BLaER1 treated with 17β-estradiol and CSF1 and Interleukin-3, amounts not matched to agents 10 nM and 100 nM (cell line): ENCODE measurements around the gene CD46.
"Not testable (repeated sequence)": the region's sequence is repeated elsewhere in the genome, so short reads cannot be mapped to it uniquely, and the experiment has no call there.

Experiments used
- H3K27ac ChIP-seq, 11 experiments: shearing (Covaris generic); formaldehyde crosslinking; 2 replicates each; pipeline ENCODE4 v1.8.1; 2022
- H3K27me3 ChIP-seq, 11 experiments: shearing (Covaris generic); formaldehyde crosslinking; 2 replicates each; pipeline ENCODE4 v1.8.1; 2022
- H3K36me3 ChIP-seq, 11 experiments: shearing (Covaris generic); formaldehyde crosslinking; 2 replicates each; pipeline ENCODE4 v1.8.1; 2022
- H3K4me1 ChIP-seq, 10 experiments: shearing (Covaris generic); formaldehyde crosslinking; 2 replicates each; pipeline ENCODE4 v1.8.1; 2022
- H3K4me2 ChIP-seq, 11 experiments: shearing (Covaris generic); formaldehyde crosslinking; 2 replicates each; pipeline ENCODE4 v1.8.1; 2022
- H3K4me3 ChIP-seq, 10 experiments: shearing (Covaris generic); formaldehyde crosslinking; 2 replicates each; pipeline ENCODE4 v1.8.1; 2022
- H3K9ac ChIP-seq, 11 experiments: shearing (Covaris generic); formaldehyde crosslinking; 2 replicates each; pipeline ENCODE4 v1.8.1; 2022
- H3K9me3 ChIP-seq, 11 experiments: shearing (Covaris generic); formaldehyde crosslinking; replicated peaks in 1 of 11; 2 replicates each; pipeline ENCODE4 v1.8.1; 2022
- H4K20me1 ChIP-seq, 11 experiments: shearing (Covaris generic); formaldehyde crosslinking; 2 replicates each; pipeline ENCODE4 v1.8.1; 2022
- Cebpa-rat ChIP-seq, 11 experiments: shearing (Covaris generic); IDR thresholded peaks; 2 replicates each; pipeline ENCODE4 v1.8.1; 2022

CD46 gene

DNA sequence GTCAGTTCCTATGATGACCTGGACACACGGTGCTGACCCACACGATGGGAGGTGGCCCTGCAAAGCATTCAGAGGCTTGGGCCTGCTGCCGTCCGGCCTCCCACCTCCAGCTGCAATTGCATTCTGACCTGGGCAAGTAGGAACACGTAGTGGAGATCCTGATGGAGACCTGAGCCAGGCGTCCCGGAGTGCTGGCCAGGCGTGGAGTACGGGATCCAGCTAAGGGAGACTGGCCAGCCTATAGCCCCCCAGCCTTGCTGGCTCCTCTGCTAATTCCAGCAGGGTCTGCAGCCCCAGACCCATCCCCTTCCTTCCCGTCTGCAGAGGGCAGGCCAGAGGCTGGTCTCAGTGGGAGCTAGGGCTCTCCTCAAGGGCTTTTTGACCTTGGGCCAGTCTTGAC, 11.2 kb downstream of the CD46 start:
- Histone ChIP-seq H3K9ac (no peak overlapping the region), H3K4me1 (no peaks in the 10 kb centered on the region), H3K4me3 (no peak overlapping the region), H3K27me3 (no peaks in the 10 kb centered on the region), H3K27ac (no peak overlapping the region), H3K36me3 (peaks cover 82 to 99% (median 94%) of the 10 kb centered on the region in 11 experiments), H3K4me2 (no peak overlapping the region), H4K20me1 (peaks cover 0 to 12% (median 0%) of the 10 kb centered on the region in 11 experiments; a peak in 2 of 22 replicates), H3K9me3 (peaks cover 0 to 15% (median 0%) of the 10 kb centered on the region in 11 experiments; a peak in 7 of 22 replicates)
- TF ChIP-seq Cebpa-rat (IDR thresholded peaks at IDR 0.05) = no peak

DNA sequence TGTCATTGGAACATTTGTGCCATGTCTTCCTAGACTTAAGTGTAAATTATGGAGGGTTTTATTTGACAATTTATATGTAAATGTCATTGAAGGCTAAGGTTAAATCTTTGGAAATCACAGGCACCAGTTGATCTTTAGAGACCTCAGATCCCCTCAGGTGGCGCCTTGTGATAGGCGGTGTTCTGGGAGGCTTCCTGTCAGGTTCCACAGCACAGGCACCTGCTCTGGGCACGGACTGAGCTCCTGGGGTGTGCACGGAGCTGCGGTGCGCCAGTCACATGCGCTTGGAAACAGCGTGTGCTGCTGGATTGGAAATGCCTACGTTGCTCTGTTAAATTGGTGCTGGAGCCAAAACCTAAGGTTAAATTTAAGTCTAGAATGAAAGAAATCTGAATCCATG, 12.1 kb downstream of the CD46 start:
- H4K20me1 ChIP-seq = peaks cover 0 to 12% (median 0%) of the 10 kb centered on the region in 11 experiments; a peak in 1 of 22 replicates
- H3K9me3 ChIP-seq = peaks cover 2 to 21% (median 6%) of the 10 kb centered on the region in 11 experiments; a peak in 19 of 22 replicates
- no peak overlapping the region for H3K9ac ChIP-seq
- H3K27ac ChIP-seq = no peak overlapping the region
- no peak overlapping the region for H3K4me2 ChIP-seq
- H3K27me3 ChIP-seq = no peaks in the 10 kb centered on the region
- TF ChIP-seq Cebpa-rat (IDR thresholded peaks at IDR 0.05) = no peak
- no peaks in the 10 kb centered on the region for H3K4me1 ChIP-seq
- no peak overlapping the region for H3K4me3 ChIP-seq
- H3K36me3 ChIP-seq = peaks cover 83 to 99% (median 94%) of the 10 kb centered on the region in 11 experiments

DNA sequence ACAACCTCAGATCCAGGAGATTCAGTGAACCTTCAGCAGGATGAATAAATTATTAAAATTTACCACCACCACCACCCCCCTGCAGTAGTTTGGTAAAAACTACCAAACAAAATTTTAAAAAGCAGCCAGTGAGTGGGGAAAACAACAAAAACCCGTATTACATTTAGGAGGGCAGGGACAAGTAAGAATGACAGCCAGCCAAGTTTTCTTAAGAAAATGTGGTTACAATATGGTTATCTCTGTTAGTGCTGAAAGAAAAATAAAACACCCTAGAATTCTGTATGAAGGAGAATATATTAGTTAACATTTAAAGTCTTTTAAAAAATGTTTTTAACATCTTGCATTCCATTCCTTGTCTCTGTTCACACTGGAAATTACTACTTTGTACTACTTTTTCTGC, 14.7 kb downstream of the CD46 start:
- TF ChIP-seq Cebpa-rat (IDR thresholded peaks at IDR 0.05) = no peak
- H3K36me3 ChIP-seq = peaks cover 83 to 98% (median 92%) of the 10 kb centered on the region in 11 experiments
- no peaks in the 10 kb centered on the region for H3K4me1 ChIP-seq
- H3K9me3 ChIP-seq = peaks cover 28 to 47% (median 32%) of the 10 kb centered on the region in 11 experiments
- H3K4me2 ChIP-seq = no peak overlapping the region
- H3K27me3 ChIP-seq = no peaks in the 10 kb centered on the region
- H3K4me3 ChIP-seq = no peak overlapping the region
- H3K27ac ChIP-seq = no peak overlapping the region
- H4K20me1 ChIP-seq = peaks cover 0 to 12% (median 0%) of the 10 kb centered on the region in 11 experiments; a peak in 1 of 22 replicates
- H3K9ac ChIP-seq = no peak overlapping the region

DNA sequence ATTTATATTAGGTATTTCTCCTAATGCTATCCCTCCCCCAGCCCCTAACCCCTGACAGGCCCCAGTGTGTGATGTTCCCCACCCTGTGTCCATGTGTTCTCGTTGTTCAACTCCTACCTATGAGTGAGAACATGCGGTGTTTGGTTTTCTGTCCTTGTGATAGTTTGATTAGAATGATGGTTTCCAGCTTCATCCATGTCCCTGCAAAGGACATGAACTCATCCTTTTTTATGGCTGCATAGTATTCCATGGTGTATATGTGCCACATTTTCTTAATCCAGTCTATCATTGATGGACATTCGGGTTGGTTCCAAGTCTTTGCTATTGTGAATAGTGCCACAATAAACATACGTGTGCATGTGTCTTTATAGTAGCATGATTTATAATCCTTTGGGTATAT, 18.7 kb downstream of the CD46 start:
- not testable (repeated sequence) for H3K9ac ChIP-seq, H3K4me1 ChIP-seq, H4K20me1 ChIP-seq, H3K27me3 ChIP-seq, H3K4me3 ChIP-seq, H3K4me2 ChIP-seq, H3K27ac ChIP-seq
- Histone ChIP-seq H3K9me3 (peaks cover 35 to 64% (median 46%) of the 10 kb centered on the region in 11 experiments), H3K36me3 (peaks cover 58 to 98% (median 83%) of the 10 kb centered on the region in 11 experiments)

DNA sequence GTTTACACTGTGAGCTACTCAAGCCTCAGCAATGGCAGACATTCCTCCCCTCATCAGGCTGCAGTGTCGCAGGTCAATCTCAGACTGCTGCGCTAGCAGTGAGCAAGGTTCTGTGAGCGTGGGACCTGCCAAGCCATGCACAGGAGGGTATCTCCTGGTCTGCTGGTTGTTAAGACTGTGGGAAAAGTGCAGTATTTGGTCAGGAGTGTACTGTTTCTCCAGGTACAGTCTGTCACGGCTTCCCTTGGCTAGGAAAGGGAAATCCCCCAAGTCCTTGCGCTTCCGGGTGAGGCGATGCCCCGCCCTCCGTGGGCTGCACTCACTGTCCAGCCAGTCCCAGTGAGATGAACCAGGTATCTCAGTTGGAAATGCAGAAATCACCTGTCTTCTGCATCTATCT, 24.2 kb downstream of the CD46 start:
- not testable (repeated sequence) for H3K9ac ChIP-seq, H3K4me2 ChIP-seq, H3K27ac ChIP-seq, H3K4me3 ChIP-seq, H4K20me1 ChIP-seq, H3K27me3 ChIP-seq
- peaks cover 41 to 70% (median 51%) of the 10 kb centered on the region in 11 experiments for H3K9me3 ChIP-seq
- peaks cover 0 to 10% (median 0%) of the 10 kb centered on the region in 10 experiments; a peak in 7 of 20 replicates for H3K4me1 ChIP-seq
- peaks cover 58 to 97% (median 87%) of the 10 kb centered on the region in 11 experiments for H3K36me3 ChIP-seq

DNA sequence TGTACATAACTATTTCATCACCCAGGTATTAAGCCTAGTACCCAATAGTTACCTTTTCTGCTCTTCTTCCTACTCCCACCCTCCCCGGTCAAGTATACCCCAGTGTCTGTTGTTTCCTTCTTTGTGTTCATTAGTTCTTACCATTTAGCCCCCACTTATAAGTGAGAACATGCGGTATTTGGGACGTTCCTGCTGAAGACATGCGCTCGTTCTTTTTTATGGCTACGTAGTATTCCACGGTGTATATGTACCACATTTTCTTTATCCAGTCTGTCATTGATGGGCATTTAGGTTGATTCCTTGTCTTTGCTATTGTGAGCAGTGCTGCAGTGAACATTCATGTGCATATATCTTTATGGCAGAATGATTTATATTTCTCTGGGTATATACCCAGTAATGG, 25.6 kb downstream of the CD46 start:
- not testable (repeated sequence) for H3K27me3 ChIP-seq, H3K27ac ChIP-seq, H4K20me1 ChIP-seq, H3K4me2 ChIP-seq, H3K9ac ChIP-seq, H3K4me3 ChIP-seq
- Histone ChIP-seq H3K9me3 (peaks cover 29 to 57% (median 37%) of the 10 kb centered on the region in 11 experiments), H3K36me3 (peaks cover 68 to 99% (median 84%) of the 10 kb centered on the region in 11 experiments), H3K4me1 (peaks cover 0 to 10% (median 0%) of the 10 kb centered on the region in 10 experiments; a peak in 7 of 20 replicates)

DNA sequence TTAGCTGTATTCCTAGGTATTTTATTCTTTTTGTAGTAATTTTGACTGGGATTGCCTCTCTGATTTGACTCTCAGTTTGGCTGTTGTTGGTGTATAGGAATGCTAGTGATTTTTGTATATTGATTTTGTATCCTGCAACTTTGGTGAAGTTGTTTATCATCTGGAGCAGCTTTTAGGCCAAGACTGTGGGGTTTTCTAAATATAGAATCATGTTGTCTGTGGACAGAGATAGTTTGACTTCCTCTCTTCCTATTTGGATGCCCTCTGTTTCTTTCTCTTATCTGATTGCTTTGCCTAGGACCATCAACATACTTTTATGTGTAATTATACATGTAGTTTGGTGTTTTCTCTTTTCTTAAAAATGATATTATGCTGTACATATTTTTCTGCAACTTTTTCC, 27.2 kb downstream of the CD46 start:
- H3K27me3 ChIP-seq = no peaks in the 10 kb centered on the region
- H3K4me1 ChIP-seq = peaks cover 0 to 10% (median 0%) of the 10 kb centered on the region in 10 experiments; a peak in 7 of 20 replicates
- peaks cover 75 to 99% (median 85%) of the 10 kb centered on the region in 11 experiments for H3K36me3 ChIP-seq
- no peak overlapping the region for H3K9ac ChIP-seq
- H4K20me1 ChIP-seq = no peaks in the 10 kb centered on the region; a peak in 2 of 22 replicates
- no peak overlapping the region for H3K4me3 ChIP-seq
- no peak for TF ChIP-seq Cebpa-rat (IDR thresholded peaks at IDR 0.05)
- peaks cover 28 to 46% (median 37%) of the 10 kb centered on the region in 11 experiments for H3K9me3 ChIP-seq
- H3K27ac ChIP-seq = no peak overlapping the region
- H3K4me2 ChIP-seq = peak overlapping the region in 3 of 11 experiments; percentile 9 to 19 (median 18); a peak in 3 of 22 replicates

DNA sequence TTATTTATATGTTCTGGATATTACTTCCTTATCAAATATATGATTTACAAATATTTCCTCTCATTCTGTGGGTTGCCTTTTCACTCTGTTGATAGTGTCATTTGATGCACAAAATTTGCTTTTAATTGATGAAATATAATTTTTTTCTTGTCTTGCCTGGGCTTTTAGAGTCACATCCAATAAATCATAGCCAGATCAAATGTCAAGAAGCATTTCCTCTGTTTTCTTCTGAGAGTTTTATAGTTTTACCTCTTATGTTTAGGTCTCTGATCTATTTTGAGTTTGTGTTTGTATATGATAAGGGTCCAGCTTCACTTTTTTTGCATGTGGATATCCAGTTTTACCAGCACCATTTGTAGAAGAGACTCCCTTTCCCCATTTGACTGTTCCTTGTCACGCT, 29.5 kb downstream of the CD46 start:
- H3K9ac ChIP-seq = no peak overlapping the region
- peaks cover 24 to 48% (median 39%) of the 10 kb centered on the region in 11 experiments for H3K9me3 ChIP-seq
- H3K4me2 ChIP-seq = no peak overlapping the region
- H3K27ac ChIP-seq = no peak overlapping the region
- H3K4me1 ChIP-seq = peaks cover 0 to 10% (median 0%) of the 10 kb centered on the region in 10 experiments; a peak in 6 of 20 replicates
- H3K4me3 ChIP-seq = no peak overlapping the region
- no peak for TF ChIP-seq Cebpa-rat (IDR thresholded peaks at IDR 0.05)
- H3K27me3 ChIP-seq = no peaks in the 10 kb centered on the region
- peaks cover 73 to 99% (median 84%) of the 10 kb centered on the region in 11 experiments for H3K36me3 ChIP-seq
- no peaks in the 10 kb centered on the region; a peak in 1 of 22 replicates for H4K20me1 ChIP-seq

DNA sequence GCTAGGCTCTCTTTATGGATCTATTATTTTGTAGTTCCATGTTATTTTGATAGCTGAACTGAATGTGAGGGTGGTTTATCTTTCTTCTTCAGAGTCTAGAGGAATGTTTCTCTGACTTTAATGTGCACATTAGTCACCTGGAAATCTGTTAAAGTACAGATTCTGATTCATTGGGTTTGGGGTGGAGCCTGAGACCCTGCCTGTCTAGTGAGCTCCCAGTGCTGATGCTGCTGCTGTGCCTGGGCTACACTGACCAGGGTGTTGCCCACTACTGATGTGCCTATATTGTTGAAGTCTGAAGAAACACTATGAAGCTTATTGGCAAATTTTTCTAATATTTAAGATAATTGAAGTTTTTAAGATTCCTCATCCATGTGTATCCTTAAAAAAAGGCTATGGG, 35.9 kb downstream of the CD46 start:
- Histone ChIP-seq H3K4me1 (no peaks in the 10 kb centered on the region), H3K27ac (no peak overlapping the region), H3K9ac (no peak overlapping the region), H3K4me2 (no peak overlapping the region), H4K20me1 (no peaks in the 10 kb centered on the region), H3K36me3 (peaks cover 54 to 100% (median 76%) of the 10 kb centered on the region in 11 experiments), H3K27me3 (no peaks in the 10 kb centered on the region), H3K4me3 (no peak overlapping the region), H3K9me3 (peaks cover 0 to 19% (median 10%) of the 10 kb centered on the region in 11 experiments; a peak in 13 of 22 replicates)
- TF ChIP-seq Cebpa-rat (IDR thresholded peaks at IDR 0.05) = no peak

DNA sequence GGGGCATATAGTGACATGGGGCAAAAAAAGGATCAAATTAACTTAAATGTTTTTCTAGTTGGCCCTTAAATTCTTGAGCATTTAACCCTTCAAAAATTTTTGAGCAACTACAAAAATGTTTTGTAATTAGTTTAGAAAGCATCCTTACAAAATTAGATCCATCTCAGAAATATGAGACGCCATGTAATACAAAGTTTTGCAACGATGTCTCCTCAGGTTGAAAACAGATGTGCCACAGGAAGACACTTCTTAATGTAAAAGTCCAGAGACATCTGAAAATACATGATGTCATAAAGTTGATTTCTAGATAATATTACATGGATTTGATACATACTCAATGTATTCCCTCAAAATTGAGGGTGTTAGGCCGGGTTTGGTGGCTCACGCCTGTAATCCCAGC, 37.5 kb downstream of the CD46 start:
- no peak overlapping the region for H3K27ac ChIP-seq
- TF ChIP-seq Cebpa-rat (IDR thresholded peaks at IDR 0.05) = no peak
- H3K9me3 ChIP-seq = peaks cover 0 to 6% (median 5%) of the 10 kb centered on the region in 11 experiments; a peak in 13 of 22 replicates
- no peaks in the 10 kb centered on the region for H3K27me3 ChIP-seq
- H3K9ac ChIP-seq = no peak overlapping the region
- H3K4me1 ChIP-seq = no peaks in the 10 kb centered on the region
- peaks cover 47 to 100% (median 75%) of the 10 kb centered on the region in 11 experiments for H3K36me3 ChIP-seq
- H3K4me2 ChIP-seq = no peak overlapping the region
- H3K4me3 ChIP-seq = no peak overlapping the region
- no peaks in the 10 kb centered on the region for H4K20me1 ChIP-seq
